ENCODE measurements around the gene MUSTN1.

- TF ChIP-seq, protein P1, sequence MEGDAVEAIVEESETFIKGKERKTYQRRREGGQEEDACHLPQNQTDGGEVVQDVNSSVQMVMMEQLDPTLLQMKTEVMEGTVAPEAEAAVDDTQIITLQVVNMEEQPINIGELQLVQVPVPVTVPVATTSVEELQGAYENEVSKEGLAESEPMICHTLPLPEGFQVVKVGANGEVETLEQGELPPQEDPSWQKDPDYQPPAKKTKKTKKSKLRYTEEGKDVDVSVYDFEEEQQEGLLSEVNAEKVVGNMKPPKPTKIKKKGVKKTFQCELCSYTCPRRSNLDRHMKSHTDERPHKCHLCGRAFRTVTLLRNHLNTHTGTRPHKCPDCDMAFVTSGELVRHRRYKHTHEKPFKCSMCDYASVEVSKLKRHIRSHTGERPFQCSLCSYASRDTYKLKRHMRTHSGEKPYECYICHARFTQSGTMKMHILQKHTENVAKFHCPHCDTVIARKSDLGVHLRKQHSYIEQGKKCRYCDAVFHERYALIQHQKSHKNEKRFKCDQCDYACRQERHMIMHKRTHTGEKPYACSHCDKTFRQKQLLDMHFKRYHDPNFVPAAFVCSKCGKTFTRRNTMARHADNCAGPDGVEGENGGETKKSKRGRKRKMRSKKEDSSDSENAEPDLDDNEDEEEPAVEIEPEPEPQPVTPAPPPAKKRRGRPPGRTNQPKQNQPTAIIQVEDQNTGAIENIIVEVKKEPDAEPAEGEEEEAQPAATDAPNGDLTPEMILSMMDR (IDR thresholded peaks at IDR 0.05) = no peak
- TF ChIP-seq POLR2A (IDR thresholded peaks at IDR 0.05) = no peak
Observed at GRCh38 chr3:52843108-52843865, 8.5 kb upstream of the MUSTN1 start.
